Stimulated activated naive CD8-positive, alpha-beta T cell treated with anti-CD3 and anti-CD28 coated beads, Interleukin-15, Interleukin-2, amounts not matched to agents 100 ng/mL and 50 ng/mL, for 24 hours (primary cell): ENCODE results near the gene LANCL3.

Source experiments
- H3K27ac Mint-ChIP-seq: one replicate; pipeline ENCODE4 v1.8.0; 2021; ENCODE audit warnings: mild to moderate bottlenecking, mixed read lengths
- H3K27me3 Mint-ChIP-seq: one replicate; pipeline ENCODE4 v1.8.0; 2021; ENCODE audit warnings: mixed read lengths
- H3K36me3 Mint-ChIP-seq: one replicate; pipeline ENCODE4 v1.8.0; 2021; ENCODE audit warnings: low read depth, mixed read lengths
- H3K4me1 Mint-ChIP-seq: one replicate; pipeline ENCODE4 v1.8.0; 2021; ENCODE audit warnings: low read depth, mixed read lengths
- H3K4me3 Mint-ChIP-seq: one replicate; pipeline ENCODE4 v1.8.0; 2021; ENCODE audit warnings: mild to moderate bottlenecking, mixed read lengths
- H3K9me3 Mint-ChIP-seq: one replicate; pipeline ENCODE4 v1.8.0; 2021; ENCODE audit warnings: mixed read lengths

The LANCL3 gene

GRCh38 chrX:37684426-37684825, 113.0 kb downstream of the LANCL3 start:
- Mint-ChIP-seq H3K27me3 (peaks cover 6% of the 10 kb centered on the region), H3K36me3 (no peaks in the 10 kb centered on the region), H3K4me3 (no peak overlapping the region), H3K27ac (no peak overlapping the region), H3K9me3 (no peaks in the 10 kb centered on the region), H3K4me1 (no peaks in the 10 kb centered on the region)

DNA sequence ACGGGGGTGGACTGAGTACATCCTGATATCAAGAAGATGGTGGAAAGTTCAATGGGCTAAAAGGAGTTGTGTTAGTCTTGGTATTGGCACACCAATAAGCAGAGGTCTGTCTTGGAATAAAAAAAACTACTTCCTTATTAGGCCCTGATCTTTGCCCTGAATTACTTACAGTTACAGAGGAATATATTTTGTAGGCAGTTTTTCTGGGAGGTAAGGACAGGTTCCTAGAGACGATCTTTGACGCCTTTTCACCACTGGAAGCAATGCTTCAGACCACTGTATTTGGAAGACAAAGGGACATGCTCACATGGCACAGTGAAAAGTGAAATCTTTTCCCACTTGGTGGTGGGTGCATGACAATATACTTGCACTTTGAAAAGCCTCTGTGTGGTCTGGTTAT, 113.5 kb downstream of the LANCL3 start:
- H3K4me3 Mint-ChIP-seq, result peak overlapping the region; percentile 53
- H3K36me3 Mint-ChIP-seq, result no peaks in the 10 kb centered on the region
- H3K27me3 Mint-ChIP-seq, result peaks cover 6% of the 10 kb centered on the region
- H3K9me3 Mint-ChIP-seq, result no peaks in the 10 kb centered on the region
- no peaks in the 10 kb centered on the region for H3K4me1 Mint-ChIP-seq
- H3K27ac Mint-ChIP-seq, result no peak overlapping the region

DNA sequence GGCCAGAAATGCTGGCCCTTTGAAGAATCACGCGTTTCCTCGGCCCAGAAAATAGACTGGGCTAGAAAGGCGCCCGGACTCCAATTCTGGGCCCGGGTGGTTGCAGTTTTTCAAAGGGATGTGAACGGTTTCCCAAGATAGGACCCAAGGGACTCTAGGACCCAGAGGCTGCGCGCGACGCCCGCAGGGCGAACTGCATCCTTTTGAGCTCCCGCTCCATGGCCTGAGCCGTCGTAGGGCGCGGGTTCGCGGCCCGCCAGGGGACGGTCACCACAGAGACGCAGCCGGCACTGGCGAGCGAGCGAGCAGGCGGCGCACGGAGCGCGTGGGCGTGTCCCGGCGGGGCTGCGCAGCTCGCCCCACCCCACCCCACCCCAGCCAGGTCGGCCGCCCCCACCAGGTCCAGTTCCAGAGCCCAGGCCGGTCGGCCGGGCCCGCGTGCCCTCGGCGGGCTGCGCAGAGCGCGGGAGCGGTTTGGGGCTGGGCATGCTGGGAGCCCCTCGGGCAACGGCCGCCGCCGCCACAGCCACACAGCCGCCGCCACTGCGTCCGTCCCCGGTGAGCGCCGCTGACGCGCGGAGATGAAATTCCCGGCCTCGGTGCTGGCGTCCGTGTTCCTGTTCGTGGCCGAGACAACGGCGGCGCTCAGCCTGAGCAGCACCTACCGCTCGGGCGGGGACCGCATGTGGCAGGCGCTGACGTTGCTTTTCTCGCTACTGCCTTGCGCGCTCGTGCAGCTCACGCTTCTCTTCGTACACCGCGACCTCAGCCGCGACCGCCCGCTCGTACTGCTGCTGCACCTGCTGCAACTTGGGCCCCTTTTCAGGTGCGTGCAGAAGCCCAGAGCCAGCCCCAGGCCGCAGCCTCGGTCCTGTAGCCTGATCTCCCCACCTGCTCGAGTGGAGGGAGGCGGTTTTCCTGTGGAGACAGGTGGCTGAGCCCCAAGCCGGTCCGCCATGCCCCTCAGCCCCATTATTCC, 114.2 kb downstream of the LANCL3 start, which contains the start of gene XK:
TSS of gene XK (plus strand) at position 411 of the 979 bp plus-strand sequence. CDS start at position 582, 171 bp downstream.
- Mint-ChIP-seq H3K27me3 (peaks cover 6% of the 10 kb centered on the region), H3K36me3 (no peaks in the 10 kb centered on the region), H3K4me1 (no peaks in the 10 kb centered on the region), H3K9me3 (no peaks in the 10 kb centered on the region), H3K4me3 (peak within 1 kb of the TSS; percentile 57), H3K27ac (no peak within 1 kb of the TSS)

- Mint-ChIP-seq H3K27me3 (peaks cover 6% of the 10 kb centered on the region), H3K27ac (no peak overlapping the region), H3K36me3 (no peaks in the 10 kb centered on the region), H3K4me3 (peak overlapping the region; percentile 57), H3K4me1 (no peaks in the 10 kb centered on the region), H3K9me3 (no peaks in the 10 kb centered on the region)
Observed at GRCh38 chrX:37686369-37686995, 115.0 kb downstream of the LANCL3 start.

DNA sequence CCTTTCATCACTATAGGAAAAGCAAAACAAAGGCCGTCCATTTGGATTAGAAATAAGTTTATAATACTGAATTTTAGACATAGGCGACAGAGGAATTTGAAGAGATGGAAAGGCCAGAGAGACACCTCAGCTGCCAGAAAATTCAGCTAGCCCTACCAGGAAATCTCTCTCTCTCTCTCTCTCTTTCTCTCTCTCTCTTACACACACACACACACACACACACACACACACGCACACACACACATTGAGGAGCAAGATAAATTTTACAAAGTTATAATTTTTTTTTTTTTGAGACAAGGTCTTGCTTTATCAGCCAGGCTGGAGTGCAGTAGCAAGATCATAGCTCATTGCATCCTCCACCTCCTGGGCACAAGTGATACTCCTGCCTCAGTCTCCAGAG, 115.5 kb downstream of the LANCL3 start:
- H3K4me1 Mint-ChIP-seq, result no peaks in the 10 kb centered on the region
- H3K27me3 Mint-ChIP-seq, result peaks cover 6% of the 10 kb centered on the region
- H3K9me3 Mint-ChIP-seq, result no peaks in the 10 kb centered on the region
- H3K4me3 Mint-ChIP-seq, result no peak overlapping the region
- H3K36me3 Mint-ChIP-seq, result no peaks in the 10 kb centered on the region
- no peak overlapping the region for H3K27ac Mint-ChIP-seq

DNA sequence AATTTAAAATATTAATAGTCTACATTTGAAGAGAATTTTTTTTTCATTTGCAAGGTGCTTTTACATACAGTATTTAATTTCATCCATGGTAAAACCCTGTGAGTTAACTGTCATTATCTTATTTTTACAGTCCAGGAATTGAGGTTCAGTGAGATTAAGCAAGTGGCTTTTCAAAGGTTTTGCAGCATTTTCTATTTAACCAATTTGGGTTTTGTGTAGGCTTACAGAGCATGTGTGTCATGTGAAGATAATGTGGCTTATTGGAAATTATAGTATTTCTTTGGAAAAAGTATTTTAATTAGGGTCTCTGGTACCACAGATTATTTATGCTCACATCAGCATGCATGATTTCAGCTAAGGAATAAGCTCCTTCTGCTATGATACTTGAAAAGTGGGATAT, 118.7 kb downstream of the LANCL3 start:
- Mint-ChIP-seq H3K27ac (no peak overlapping the region), H3K4me3 (no peak overlapping the region), H3K4me1 (no peaks in the 10 kb centered on the region), H3K27me3 (peaks cover under 1% of the 10 kb centered on the region), H3K36me3 (no peaks in the 10 kb centered on the region), H3K9me3 (no peaks in the 10 kb centered on the region)

DNA sequence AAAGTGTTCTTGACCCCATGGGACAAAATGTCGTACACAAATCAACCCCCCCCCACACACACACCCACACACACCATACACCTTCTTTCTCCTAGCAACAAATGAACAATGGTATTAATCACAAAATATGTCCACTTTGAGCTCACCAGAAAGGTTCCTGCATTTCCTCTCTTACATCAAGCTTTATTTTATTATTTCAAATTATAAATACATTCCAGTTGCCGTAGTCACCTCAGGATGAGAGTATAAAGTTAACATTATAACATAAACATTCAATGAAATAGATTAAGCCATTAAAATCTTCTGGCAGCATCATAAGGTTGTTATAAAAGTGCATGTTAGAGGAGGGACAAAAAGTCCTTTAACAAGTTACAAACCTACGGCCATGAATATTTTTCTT, 121.5 kb downstream of the LANCL3 start:
- no peaks in the 10 kb centered on the region for H3K36me3 Mint-ChIP-seq

GRCh38 chrX:37697169-37697760, 125.8 kb downstream of the LANCL3 start:
- no peaks in the 10 kb centered on the region for H3K9me3 Mint-ChIP-seq
- no peaks in the 10 kb centered on the region for H3K27me3 Mint-ChIP-seq
- H3K4me1 Mint-ChIP-seq, result no peaks in the 10 kb centered on the region
- no peak overlapping the region for H3K4me3 Mint-ChIP-seq
- no peaks in the 10 kb centered on the region for H3K36me3 Mint-ChIP-seq
- H3K27ac Mint-ChIP-seq, result no peak overlapping the region

More for the DNA sequence above, 121.5 kb downstream of the LANCL3 start:
- H3K4me3 Mint-ChIP-seq, result no peak overlapping the region
- H3K4me1 Mint-ChIP-seq, result no peaks in the 10 kb centered on the region
- no peaks in the 10 kb centered on the region for H3K27me3 Mint-ChIP-seq
- H3K9me3 Mint-ChIP-seq, result no peaks in the 10 kb centered on the region
- H3K27ac Mint-ChIP-seq, result no peak overlapping the region

DNA sequence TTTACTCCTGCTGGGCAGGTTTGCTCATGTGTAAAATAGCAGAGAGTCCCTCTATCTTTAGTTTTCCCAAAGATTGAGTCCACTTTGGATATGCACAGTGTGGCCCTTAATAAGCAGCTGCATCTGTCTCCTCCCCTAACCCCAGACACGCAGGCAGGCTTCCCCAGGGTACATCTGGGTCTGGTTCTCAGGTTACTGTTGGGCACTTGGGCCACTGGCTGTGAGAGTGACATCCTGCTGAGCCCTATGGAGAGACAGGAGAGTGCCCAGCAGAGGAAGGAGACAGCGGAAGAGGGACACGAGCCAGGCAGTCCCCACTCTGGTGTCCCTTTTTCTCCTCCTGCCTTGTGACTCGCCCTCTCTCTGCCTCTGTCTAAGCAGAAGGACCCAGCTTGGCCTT, 130.1 kb downstream of the LANCL3 start:
- no peaks in the 10 kb centered on the region for H3K4me1 Mint-ChIP-seq
- no peaks in the 10 kb centered on the region for H3K36me3 Mint-ChIP-seq
- no peak overlapping the region for H3K27ac Mint-ChIP-seq
- H3K27me3 Mint-ChIP-seq, result no peaks in the 10 kb centered on the region
- H3K9me3 Mint-ChIP-seq, result no peaks in the 10 kb centered on the region
- H3K4me3 Mint-ChIP-seq, result no peak overlapping the region

DNA sequence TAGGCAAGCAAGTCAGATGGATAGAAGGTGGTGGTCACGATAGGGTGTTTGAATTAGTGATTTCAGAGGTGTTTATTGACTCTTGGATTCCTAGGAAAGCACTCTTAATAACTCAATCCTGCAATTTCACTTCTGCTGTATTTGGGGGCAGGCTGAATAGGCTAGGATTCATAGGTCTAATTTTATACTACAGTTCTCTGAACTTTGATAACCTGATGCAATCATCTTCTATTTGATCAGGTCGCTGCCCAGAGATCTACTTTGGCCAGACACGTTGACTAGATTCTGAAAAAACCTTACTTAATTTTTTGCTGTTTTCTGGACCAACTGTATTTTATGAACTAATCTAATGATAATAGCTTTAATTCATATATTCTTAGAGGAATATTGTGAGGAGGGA, 140.5 kb downstream of the LANCL3 start:
- Mint-ChIP-seq H3K4me1 (peaks cover 5% of the 10 kb centered on the region), H3K27me3 (peaks cover 10% of the 10 kb centered on the region), H3K9me3 (no peaks in the 10 kb centered on the region), H3K27ac (no peak overlapping the region), H3K36me3 (no peaks in the 10 kb centered on the region), H3K4me3 (no peak overlapping the region)

- H3K36me3 Mint-ChIP-seq, result no peaks in the 10 kb centered on the region
- peaks cover 10% of the 10 kb centered on the region for H3K27me3 Mint-ChIP-seq
- no peak overlapping the region for H3K27ac Mint-ChIP-seq
- no peak overlapping the region for H3K4me3 Mint-ChIP-seq
- peaks cover 5% of the 10 kb centered on the region for H3K4me1 Mint-ChIP-seq
- no peaks in the 10 kb centered on the region for H3K9me3 Mint-ChIP-seq
Observed at GRCh38 chrX:37712458-37712857, 141.0 kb downstream of the LANCL3 start.

GRCh38 chrX:37714479-37714878, 143.0 kb downstream of the LANCL3 start:
- H3K9me3 Mint-ChIP-seq, result peaks cover 7% of the 10 kb centered on the region
- H3K27me3 Mint-ChIP-seq, result peaks cover 4% of the 10 kb centered on the region
- H3K27ac Mint-ChIP-seq, result no peak overlapping the region
- H3K36me3 Mint-ChIP-seq, result no peaks in the 10 kb centered on the region
- H3K4me3 Mint-ChIP-seq, result no peak overlapping the region
- H3K4me1 Mint-ChIP-seq, result peaks cover 5% of the 10 kb centered on the region

GRCh38 chrX:37716602-37717001, 145.1 kb downstream of the LANCL3 start:
- H3K36me3 Mint-ChIP-seq, result no peaks in the 10 kb centered on the region
- no peaks in the 10 kb centered on the region for H3K27me3 Mint-ChIP-seq
- no peak overlapping the region for H3K4me3 Mint-ChIP-seq
- H3K9me3 Mint-ChIP-seq, result peaks cover 7% of the 10 kb centered on the region
- H3K27ac Mint-ChIP-seq, result no peak overlapping the region
- peaks cover 5% of the 10 kb centered on the region for H3K4me1 Mint-ChIP-seq

GRCh38 chrX:37717708-37718107, 146.2 kb downstream of the LANCL3 start:
- H3K4me1 Mint-ChIP-seq, result no peaks in the 10 kb centered on the region
- H3K27ac Mint-ChIP-seq, result no peak overlapping the region
- H3K36me3 Mint-ChIP-seq, result no peaks in the 10 kb centered on the region
- peaks cover 7% of the 10 kb centered on the region for H3K27me3 Mint-ChIP-seq
- peaks cover 7% of the 10 kb centered on the region for H3K9me3 Mint-ChIP-seq
- no peak overlapping the region for H3K4me3 Mint-ChIP-seq

GRCh38 chrX:37722595-37722994, 151.1 kb downstream of the LANCL3 start:
- Mint-ChIP-seq H3K36me3 (no peaks in the 10 kb centered on the region), H3K9me3 (peaks cover 10% of the 10 kb centered on the region), H3K4me3 (no peak overlapping the region), H3K27me3 (peaks cover 10% of the 10 kb centered on the region), H3K27ac (peak overlapping the region; percentile 58), H3K4me1 (no peaks in the 10 kb centered on the region)
